Ascending aorta (tissue), 2 donors: Measurements from ENCODE around the gene NHLRC4. TPM values are rescaled to one million over a fixed set of nuclear protein-coding genes. Genes with fewer than 3 reads are reported as not detected.

Experiments
- DNase-seq, 2 donors: peaks; one replicate each; pipeline ENCODE4 v3.0.0-alpha.2; 2019; ENCODE audit warnings: low spot score in 2 of 2
- H3K27ac ChIP-seq, 2 donors: fragments of 200-600 bp; sonication (generic); one replicate each; pipeline ENCODE4 v1.5.1; 2016 to 2017; ENCODE audit warnings: mild to moderate bottlenecking in 1 of 2
- H3K27me3 ChIP-seq: fragments of 200-600 bp; sonication (generic); one replicate; pipeline ENCODE4 v1.5.1; 2017
- H3K36me3 ChIP-seq, 2 donors: fragments of 200-600 bp; sonication (generic); one replicate each; pipeline ENCODE4 v1.5.1; 2016
- H3K4me1 ChIP-seq, 2 donors: fragments of 200-600 bp; sonication (generic); one replicate each; pipeline ENCODE4 v1.5.1; 2016 to 2017; ENCODE audit warnings: mild to moderate bottlenecking in 1 of 2
- H3K4me3 ChIP-seq, 2 donors: fragments of 200-600 bp; sonication (generic); one replicate each; pipeline ENCODE4 v1.5.1; 2016 to 2017; ENCODE audit warnings: mild to moderate bottlenecking in 1 of 2
- H3K9me3 ChIP-seq, 2 donors: fragments of 200-600 bp; sonication (generic); one replicate each; pipeline ENCODE4 v1.5.1; 2016
- CTCF ChIP-seq, 3 experiments: fragments of 200-600 bp in 2 of 3; fragments of 450-650 bp in 1 of 3; sonication (generic) in 2 of 3; IDR thresholded peaks; one replicate each; pipeline ENCODE4 v1.5.1; 2016 to 2019; ENCODE audit warnings: antibody characterized with exemption in 3 of 3, mild to moderate bottlenecking in 1 of 3, moderate library complexity in 1 of 3
- intact Hi-C: fragments of 100-400 bp; cut with DNase I; formaldehyde crosslinking; loops from one replicate; pipeline ENCODE4 v1.15.1; 2023
- total RNA-seq: library from RNA; depleted of rRNA; stranded (reverse); fragments of >200 nt; gene quantifications from one replicate; pipeline ENCODE4 v1.1.0, GENCODE V29; 2016

Gene NHLRC4
- total RNA-seq, 1 donor from 2014 or later, result not detected

GRCh38 chr16:534856-535445 lies 31.9 kb upstream of the NHLRC4 start:
- no peak for DNase-seq
- intact Hi-C loops, result no loop called here
- Histone ChIP-seq H3K4me3 (no peak overlapping the region), H3K9me3 (no peaks in the 10 kb centered on the region), H3K27me3 (no peaks in the 10 kb centered on the region), H3K4me1 (peaks cover 0 to 3% of the 10 kb centered on the region in 2 donors), H3K36me3 (peaks cover 0 to 18% of the 10 kb centered on the region in 2 donors), H3K27ac (no peak overlapping the region)
- no peak for TF ChIP-seq CTCF (IDR thresholded peaks at IDR 0.05)

- intact Hi-C loops, result no loop called here
- Histone ChIP-seq H3K4me3 (no peak overlapping the region), H3K9me3 (no peaks in the 10 kb centered on the region), H3K27ac (no peak overlapping the region), H3K36me3 (peaks cover 0 to 26% of the 10 kb centered on the region in 2 donors), H3K27me3 (no peaks in the 10 kb centered on the region), H3K4me1 (no peaks in the 10 kb centered on the region)
- TF ChIP-seq CTCF (IDR thresholded peaks at IDR 0.05), result no peak
- DNase-seq, result no peak
These were observed 31.1 kb upstream of the NHLRC4 start for GRCh38 chr16:535446-536405.

- no peak for TF ChIP-seq CTCF (IDR thresholded peaks at IDR 0.05)
- Histone ChIP-seq H3K27ac (no peak overlapping the region), H3K4me1 (no peaks in the 10 kb centered on the region), H3K9me3 (no peaks in the 10 kb centered on the region), H3K27me3 (no peaks in the 10 kb centered on the region), H3K4me3 (no peak overlapping the region), H3K36me3 (peaks cover 0 to 28% of the 10 kb centered on the region in 2 donors)
- no peak for DNase-seq
- intact Hi-C loops, result no loop called here
These were observed 30.1 kb upstream of the NHLRC4 start for GRCh38 chr16:536746-537145.

- no peak for DNase-seq
- Histone ChIP-seq H3K4me1 (no peaks in the 10 kb centered on the region), H3K4me3 (no peak overlapping the region), H3K27me3 (no peaks in the 10 kb centered on the region), H3K9me3 (no peaks in the 10 kb centered on the region), H3K36me3 (peaks cover 0 to 28% of the 10 kb centered on the region in 2 donors), H3K27ac (no peak overlapping the region)
- no peak for TF ChIP-seq CTCF (IDR thresholded peaks at IDR 0.05)
- intact Hi-C loops, result no loop called here
These were observed 29.1 kb upstream of the NHLRC4 start for GRCh38 chr16:537415-538335.

GRCh38 chr16:539901-540530 lies 26.8 kb upstream of the NHLRC4 start:
- peaks cover 0 to 28% of the 10 kb centered on the region in 2 donors for H3K36me3 ChIP-seq
- intact Hi-C loops, result no loop called here

More at GRCh38 chr16:539901-540530, 26.8 kb upstream of the NHLRC4 start:
- H3K4me3 ChIP-seq, result no peak overlapping the region
- no peaks in the 10 kb centered on the region for H3K27me3 ChIP-seq
- H3K9me3 ChIP-seq, result no peaks in the 10 kb centered on the region
- no peak overlapping the region for H3K27ac ChIP-seq
- DNase-seq, result no peak
- no peaks in the 10 kb centered on the region for H3K4me1 ChIP-seq
- TF ChIP-seq CTCF (IDR thresholded peaks at IDR 0.05), result no peak
